Hematopoietic multipotent progenitor cell treated with erythropoietin and hydrocortisone succinate and interleukin-3 and kit ligand, for 6 days (in vitro differentiated cells): ENCODE data around the gene ABCC11.
A peak's percentile ranks its signal among the peaks of the same experiment; 100 is the strongest.

ENCODE experiments used
- DNase-seq: peaks from one replicate; pipeline ENCODE4 v3.0.0-alpha.2; 2015

The ABCC11 gene

GRCh38 chr16:48125888-48126287, 121.5 kb downstream of the ABCC11 start:
- DNase-seq: no peak

- no peak for DNase-seq
These were observed 123.1 kb downstream of the ABCC11 start for GRCh38 chr16:48124266-48124665.

GRCh38 chr16:48123104-48123788, 124.1 kb downstream of the ABCC11 start:
- peak; percentile 13 for DNase-seq

GRCh38 chr16:48121276-48121675, 126.1 kb downstream of the ABCC11 start:
- DNase-seq: no peak

- DNase-seq: no peak
These were observed 128.5 kb downstream of the ABCC11 start for GRCh38 chr16:48118841-48119240.

- peak; percentile 75 for DNase-seq
These were observed 129.9 kb downstream of the ABCC11 start for GRCh38 chr16:48117217-48118105.
